C1 segment of cervical spinal cord (tissue), 14 donors: ENCODE data around the gene EDEM3.

Experiments used
- DNase-seq, 14 donors: peaks; one replicate each; lab custom pipeline; 2025; lab: John Stamatoyannopoulos, UW

The EDEM3 gene

DNA sequence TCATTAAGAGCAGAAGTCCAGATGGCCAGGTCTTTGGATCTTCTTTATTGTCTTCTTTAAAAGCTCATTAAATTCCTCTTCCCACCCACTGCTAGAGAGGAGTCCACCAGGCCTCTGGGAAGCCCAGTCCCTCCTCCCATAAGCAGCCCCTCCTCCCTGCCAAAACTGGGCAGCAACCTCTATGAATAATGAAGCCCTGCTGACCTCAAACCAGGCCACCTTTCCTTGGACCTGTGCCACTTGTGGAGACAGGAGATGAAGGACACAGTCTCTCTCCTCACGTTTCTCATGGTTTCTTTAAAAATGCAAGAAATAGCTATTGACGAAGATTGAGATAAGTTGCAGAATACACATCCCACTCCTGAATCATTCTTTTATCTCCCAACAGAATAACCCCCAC lies 112.8 kb downstream of the EDEM3 start:
- no peak for DNase-seq

DNA sequence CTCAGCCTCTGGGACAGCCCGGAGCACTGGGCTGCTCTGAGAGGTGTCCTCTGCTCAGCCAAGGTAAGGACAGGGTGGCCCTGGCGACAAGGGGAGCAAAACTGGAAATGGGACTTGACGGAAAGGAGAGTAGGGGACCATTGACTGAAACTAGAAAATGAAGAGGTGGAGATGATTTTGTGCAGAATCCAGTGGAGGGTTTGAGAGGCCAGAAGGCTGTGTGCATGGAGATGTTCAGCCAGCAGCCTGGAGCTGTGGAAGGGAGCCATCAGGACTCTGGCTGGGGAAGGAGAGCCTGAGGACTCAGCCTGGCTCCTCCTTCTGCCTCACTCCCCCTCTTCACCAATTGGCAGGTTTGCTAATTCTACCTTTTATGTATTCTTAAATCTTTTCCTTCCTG lies 114.2 kb downstream of the EDEM3 start:
- DNase-seq = no peak
